NCI-H2107 (cell line): ENCODE data around the gene NSDHL.
"Not testable (repeated sequence)": the region's sequence is repeated elsewhere in the genome, so short reads cannot be mapped to it uniquely, and the experiment has no call there.

ENCODE experiments used
- DNase-seq: peaks from one replicate; lab custom pipeline; 2025; lab: John Stamatoyannopoulos, UW

NSDHL gene

DNA sequence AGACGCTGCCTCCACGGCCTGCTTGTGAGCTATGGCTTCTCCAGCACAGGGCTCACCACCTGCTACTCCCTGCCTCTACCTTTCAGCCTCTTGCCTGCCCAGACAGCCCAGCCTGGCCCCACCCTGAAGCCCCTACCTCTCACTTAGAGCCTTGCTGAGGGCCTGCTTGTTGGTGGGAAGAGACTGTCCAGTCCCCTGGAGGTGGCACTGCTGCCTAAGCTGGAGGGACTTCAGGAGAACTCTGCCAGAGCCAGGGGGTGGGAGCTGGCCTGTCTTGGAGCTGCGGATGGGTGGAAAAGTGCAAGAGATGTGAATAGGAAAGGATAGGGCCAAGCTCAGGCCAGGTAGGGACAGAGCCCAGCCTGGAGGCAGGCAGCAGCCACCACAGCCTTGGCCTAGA, 64.3 kb downstream of the NSDHL start:
- DNase-seq, result no peak

DNA sequence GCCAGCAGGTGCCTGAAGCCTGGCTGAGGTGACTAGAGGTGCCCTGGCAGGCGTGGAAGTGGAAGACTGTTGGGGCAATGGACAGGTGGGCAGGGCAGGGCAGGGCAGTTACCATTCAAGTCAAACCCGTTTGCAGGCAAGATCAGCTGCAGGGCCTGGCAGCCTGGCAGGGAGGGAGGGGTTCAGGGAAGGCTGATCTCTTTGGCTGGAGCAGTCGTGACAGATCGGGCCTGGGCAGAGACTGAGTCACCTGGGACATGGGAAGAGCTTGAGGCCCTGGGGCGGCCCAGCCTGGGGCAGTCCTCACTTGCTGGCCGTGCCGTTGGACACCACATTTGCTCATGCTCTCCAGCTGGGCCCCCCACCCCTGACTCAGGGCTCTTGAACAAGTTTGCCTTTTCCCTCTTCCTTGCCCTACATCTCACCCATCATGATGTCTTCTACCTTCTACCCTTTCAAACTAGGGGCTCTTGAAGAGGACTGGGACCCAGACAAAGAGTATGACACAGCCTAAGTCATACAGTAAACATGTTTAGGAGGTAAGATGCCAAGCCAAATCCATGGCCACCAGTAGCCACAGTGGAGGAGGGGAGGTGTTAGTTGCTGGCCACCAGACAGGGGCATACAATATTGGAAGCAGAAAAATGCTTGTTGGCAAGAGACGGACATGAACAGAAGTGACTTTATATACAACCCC, 65.0 kb downstream of the NSDHL start:
- no peak for DNase-seq

DNA sequence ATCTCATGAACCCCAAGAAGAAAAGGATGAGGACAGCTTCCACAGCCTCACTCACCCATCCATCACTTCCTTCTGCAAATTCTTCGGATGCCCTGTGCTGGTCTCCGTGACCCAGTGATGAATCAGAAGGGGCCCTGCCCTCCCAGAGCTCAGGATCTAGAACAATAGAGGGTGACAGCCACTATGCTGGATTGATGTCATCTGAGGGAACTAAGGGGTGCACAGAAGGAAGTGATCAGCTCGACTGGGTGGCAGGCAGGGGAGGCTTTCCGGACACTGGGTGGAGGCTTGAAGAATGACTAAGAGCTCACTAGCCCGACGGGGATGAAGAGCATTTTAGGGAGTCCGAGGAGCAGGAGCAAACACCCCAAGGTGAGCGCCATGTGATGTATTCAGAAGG, 65.6 kb downstream of the NSDHL start:
- DNase-seq, result no peak

DNA sequence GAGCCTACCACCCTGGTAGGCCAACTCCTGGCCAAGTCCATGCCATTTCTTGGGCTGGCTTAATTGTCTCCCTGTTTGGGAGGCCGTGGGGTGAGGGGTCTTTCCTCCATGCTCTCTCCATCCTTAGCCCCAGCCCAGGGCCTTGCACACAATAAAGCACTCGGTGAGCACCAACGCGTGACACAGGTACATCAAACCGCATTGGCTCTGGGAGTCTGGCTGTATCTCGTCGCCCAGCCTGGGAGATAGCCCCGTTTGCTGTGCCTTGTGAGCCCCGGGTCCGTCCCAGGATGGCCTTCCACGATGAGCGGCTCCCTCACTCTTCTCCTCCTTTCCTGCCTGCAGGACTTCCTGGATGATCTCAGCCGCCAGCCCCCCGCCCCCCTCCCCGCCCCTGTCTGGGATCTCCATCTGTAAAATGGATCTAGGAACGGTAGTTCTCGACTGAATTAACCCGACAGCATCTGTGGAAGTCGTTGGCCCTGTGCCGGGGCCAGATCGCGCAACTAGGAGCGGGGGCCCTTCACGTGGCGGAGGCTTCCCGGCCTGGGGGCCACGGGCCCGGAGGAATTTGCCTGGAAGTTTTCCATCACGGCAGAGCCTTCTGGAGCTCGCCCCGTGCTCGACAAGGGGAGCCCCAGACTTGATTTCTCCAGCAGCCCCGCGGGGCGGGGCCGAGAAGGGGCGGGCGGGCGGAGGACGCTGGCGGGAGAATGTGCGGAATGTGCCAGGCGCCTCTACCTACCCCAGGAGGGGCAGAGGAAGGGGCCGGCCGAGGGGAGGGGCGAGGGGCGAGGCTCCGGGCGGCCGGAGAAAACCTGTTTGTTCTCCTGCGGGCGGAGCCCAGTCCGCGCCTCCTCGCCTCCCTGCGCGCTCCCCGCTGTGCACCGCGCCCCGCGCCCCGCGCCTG, 66.6 kb downstream of the NSDHL start, which contains the start of gene ZNF185:
Gene ZNF185 (plus strand): TSS at position 846 of the 910 bp plus-strand sequence. CDS start 16,423 bp downstream, outside the sequence.
- no peak for DNase-seq

DNA sequence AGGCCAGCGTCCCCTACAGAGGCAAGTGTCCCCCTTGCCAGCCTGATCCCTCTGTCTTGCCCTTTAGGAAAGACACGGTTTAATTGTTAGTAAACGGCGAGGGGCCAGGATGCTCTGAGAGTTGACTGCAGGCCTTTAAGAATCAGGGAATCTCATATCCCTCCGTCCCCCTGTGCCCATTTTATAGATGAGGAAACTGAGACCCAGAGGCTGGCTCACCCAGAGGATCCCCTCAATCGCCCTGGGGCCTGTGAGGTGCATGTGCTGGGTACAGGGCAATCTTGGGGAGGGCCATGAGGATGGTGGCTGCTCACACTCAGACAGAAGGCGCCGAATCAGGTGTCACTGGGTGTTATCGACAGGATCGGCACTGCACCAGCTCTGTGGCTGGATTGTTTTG, 67.6 kb downstream of the NSDHL start:
- DNase-seq, result no peak

DNA sequence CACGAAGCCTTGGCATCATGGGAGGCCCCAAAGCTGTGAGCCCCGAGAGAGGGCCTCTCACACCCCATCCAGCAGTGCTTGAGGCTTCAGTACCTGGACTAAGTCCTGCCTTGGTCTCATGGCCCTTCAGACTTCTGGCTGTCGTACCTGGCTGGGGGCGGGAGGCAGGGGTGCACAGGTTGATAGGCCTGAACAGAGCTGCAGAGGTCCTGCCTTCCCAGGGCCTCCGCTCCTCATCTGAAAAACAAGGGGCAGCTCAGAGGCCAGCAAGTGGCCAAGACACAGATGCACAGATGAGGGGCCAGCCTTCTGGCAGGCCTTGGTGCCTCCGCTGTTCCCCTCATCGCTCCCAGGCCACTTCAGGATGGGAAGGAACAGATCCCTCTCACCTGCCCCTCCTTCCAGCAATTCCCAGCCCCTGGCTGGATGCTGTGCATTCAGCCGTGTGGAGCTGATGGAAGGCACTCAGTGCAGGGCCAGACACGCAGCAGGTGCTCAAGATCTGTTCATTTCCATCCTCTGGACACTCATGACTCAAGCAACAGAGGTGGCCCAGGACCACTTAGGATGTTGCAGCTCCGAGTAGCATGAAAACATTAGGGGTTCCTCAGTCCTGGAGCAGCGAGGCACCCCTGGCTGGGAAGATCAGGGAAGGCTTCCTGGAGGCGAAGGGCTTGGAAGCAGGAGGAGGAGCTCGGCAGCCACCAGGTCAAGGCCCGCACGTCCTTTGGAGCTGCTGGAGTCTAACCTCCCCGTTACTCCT, 68.4 kb downstream of the NSDHL start:
- no peak for DNase-seq

DNA sequence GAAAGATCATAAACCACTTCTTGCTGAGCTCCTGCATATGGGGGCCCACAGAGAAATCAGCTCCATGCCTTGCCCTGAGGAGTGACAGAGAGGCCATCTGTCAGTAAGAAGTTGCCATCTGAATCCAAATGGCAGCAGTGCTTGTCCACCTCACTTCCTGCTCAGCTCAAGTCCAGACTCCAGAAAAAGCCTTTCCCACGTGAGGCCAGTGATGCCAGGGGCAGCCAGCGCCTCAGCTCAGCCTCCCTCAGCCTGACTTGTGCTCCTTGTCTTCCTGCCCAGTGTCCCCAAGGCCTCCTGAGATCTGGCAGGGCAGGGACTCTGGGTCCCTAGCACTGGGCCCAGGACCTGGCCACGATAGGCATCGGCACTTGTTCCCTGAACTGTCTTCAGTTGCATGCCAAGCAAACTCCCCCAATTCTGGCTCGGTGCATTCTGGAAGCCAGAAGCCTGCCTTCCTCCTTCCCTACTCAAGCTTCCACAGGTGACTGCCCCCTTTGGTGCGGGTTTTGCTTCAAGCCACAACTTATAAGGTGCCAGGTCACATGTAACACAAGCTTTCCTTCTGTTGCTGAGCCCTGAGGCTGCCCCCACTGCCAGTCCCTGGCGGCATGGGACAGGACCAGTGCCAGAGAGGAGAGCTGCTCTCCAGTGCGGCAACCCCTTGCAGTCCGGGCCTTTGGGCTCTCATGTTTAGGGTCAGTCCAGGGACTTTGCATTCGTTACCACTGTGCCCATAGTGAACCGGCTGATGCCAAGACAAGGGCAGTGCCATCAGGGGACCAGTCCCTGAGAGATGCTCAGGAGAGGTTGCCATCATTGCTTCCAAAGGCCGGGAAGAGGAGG, 69.2 kb downstream of the NSDHL start:
- no peak for DNase-seq

DNA sequence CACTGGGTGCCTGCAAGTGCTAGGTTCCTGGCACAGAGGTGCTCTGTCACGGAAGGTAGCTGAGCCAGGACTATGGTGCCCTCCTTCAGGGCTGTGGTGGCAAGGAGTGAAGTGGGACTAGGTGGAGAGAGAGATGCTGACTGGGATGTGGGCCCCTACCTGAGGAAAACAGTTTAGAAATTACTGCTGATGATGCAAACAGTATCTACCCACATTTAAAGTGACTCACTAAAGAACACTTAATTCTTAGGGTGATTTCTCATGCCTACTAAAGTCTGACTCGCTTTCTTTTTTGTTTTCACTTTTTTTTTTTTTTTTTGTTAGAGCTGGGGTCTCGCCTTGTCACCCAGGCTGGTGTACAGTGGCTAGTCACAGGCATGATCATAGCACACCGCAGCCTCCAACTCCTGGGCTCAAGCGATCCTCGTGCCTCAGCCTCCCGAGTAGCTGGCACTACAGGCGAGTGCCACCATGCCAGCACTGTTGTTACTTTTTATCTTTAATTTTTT, 70.1 kb downstream of the NSDHL start:
- no peak for DNase-seq

DNA sequence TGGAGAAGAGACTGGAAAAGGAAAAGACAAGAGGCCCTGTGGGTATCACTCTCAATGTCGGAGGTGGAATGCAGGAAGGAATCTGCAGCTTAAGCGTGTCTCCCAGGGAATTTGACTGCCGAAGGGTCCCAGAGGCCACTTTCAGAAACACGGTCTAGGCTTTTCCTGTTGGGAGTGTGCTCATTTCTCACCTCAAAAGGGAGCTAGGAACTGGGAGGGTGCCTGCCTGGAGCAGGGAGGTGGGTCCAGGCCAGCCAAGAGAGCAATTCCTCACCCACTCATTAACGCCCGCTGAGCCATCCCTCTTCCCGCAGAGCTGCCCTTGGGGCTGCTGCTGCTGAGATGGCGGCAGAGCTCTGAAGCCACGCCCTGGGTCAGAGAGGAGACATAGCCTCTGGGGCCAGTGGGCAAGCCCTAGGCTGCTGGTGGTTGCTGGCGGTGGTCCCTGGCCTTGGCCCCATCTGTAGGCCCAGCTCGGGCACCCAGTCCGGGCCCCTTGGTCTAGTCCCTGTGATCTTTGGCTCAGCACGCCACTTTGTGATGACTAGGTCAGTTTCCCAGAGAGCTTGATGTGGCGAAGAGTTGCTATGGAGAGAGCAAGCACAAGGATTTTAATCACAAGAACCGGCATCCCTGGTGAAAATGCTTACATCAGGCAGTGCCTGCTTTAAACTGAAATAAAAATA, 71.1 kb downstream of the NSDHL start:
- no peak for DNase-seq

DNA sequence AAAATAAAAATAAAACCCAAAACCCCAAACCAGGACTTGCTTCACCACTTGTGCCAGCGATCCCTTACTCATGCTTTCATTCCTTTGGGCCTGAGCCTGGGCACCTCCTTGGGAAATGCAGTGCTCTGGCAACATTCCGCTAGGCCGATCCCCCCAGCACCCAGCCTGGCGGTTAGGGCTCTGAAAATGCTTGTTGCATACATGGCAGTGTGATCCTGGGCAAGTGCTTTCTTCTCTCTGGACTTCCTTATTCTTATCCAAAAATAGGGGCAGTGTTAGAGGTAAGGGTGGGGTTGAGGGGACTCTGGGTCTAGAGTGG, 71.6 kb downstream of the NSDHL start:
- no peak for DNase-seq

DNA sequence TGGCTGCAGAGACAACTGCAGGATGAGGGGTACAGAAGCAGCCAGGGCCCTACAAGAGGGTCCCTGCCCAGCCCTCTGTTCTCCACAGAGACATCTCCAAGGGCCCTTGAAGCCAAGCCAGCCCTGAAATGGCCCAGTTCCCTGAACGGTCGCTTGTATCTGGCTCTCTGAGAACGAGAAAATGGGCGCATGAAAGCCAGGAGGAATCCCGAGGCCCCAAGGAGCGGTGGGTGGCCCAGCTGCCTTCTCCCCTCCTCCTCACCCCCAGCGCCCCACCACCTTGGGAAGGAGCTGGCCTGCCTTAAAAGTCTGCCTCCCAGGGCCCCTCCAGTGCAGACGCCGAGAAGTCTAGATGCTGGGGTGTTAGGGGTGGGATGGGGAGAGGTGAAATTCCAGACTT, 72.7 kb downstream of the NSDHL start:
- no peak for DNase-seq

DNA sequence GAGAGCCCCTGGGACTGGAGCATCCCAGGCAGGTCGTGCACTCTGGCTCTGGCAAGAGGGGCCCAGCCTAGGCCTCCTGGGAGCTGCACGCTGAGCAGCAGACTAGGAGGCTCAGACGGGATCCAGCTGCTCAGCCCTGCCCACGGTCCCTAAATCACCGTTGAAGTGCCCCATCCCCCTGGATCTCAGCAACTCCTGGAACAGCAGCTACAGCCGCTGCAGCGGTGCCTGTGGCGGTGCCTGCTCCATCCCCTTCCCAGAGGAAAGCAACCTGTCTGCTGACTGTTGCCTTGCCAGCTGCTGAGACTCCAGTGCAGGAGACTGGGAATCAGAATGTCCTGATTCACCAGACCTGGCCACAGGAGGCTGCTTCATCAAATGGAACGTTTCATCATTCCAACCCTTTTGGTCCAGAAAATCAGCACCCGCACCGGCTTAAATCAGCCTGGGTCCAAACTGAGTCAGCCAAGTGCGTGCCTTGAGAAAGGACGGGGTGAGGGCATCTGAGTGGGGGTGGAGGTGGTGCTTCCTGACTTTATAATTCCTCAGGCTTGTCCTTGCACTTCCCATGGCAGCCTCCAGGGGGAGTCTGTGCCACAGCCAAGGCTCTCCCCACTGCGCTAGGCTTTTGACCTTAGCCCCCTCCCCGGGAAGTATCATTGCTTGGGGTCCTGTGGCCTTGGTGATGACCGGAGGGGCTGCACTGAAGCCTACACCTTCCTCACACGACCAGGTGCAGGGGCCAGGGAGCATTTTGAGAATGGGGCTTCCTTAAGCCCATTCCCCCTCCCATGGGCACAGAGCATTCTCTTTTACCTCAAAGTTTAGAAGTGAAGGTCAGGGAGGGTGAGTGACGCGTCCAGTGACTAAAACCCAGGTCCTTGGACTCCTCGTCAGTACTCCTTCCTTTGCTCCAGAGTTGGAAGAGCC, 73.6 kb downstream of the NSDHL start:
- no peak for DNase-seq

DNA sequence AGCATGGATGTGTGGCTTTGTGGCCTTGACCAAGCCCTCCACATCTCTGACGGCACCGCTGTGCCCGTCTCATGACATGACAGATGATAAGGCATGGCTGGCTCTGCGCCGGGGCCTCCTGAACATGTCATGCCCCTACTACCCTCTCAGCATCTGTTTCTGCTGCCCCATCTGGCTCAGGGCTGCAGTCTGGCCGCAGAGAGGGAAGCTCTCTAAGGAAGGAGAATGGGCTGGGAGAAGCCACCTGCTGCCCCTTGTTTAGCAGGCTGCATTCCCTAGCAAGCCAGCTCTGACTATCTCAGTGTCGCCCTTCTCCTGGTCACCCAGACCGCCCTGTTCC, 74.2 kb downstream of the NSDHL start:
- no peak for DNase-seq

DNA sequence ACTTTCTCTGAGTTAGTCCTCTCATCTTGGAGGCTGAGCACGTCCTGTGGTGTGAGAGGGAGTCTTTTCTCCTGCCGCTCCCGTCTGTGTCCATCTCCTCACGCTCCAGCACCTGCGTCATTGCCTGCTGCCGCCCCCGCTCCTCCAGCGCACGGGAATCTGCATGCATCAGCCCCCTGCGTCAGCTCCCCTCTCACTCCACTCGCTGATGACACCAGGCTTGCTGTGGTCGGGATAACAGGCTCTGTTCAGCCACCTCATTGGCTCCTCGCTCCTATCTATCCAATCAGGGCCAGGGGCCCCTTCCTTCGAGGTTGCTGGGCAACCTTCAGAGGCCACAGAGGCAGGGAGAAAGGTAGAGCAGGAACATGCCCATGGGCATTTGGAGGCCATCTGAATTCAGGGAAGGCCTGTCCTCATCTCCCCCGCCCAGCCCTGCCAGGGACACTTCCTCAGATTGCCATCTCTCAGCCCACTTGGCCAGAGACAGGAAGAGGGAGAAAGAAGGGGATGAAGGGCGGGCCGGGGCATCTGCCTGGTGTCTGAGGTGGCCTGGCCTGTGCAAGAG, 76.3 kb downstream of the NSDHL start:
- DNase-seq, result no peak

DNA sequence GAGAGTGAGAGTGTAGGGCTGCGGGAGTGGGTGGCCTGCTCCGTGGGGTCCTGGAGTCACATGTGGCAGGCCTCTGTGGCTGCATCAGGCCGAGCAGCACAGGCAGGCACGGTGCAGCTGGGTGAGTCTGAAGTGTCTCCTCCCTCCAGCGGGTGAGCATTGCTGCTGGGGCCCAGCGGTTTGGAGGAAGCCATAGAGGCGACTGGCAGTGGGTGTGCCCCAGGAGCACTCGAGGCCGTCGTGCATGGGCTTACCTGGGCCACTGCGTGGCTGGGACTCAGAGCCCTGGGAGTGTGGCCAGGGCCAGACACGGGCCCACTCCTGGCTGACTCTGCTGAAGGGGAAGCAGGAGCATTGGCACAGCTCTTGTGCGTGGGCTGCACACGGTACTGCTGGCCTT, 77.6 kb downstream of the NSDHL start:
- no peak for DNase-seq

DNA sequence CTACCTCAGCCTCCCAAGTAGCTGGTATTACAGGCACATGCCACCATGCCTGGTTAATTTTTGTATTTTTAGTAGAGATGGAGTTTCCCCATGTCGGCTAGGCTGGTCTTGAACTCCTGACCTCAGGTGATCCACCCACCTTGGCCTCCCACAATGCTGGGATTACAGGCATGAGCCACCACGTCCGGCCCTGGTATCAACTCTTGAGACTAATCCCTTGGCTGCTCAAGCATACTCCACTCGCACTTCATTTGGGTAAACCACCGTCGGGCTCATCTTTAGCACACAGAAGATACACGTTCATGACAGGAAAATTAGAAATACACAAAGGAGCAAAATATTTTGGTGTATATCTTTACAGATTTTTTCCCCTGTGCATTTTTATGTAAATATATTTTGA, 79.2 kb downstream of the NSDHL start:
- not testable (repeated sequence) for DNase-seq

DNA sequence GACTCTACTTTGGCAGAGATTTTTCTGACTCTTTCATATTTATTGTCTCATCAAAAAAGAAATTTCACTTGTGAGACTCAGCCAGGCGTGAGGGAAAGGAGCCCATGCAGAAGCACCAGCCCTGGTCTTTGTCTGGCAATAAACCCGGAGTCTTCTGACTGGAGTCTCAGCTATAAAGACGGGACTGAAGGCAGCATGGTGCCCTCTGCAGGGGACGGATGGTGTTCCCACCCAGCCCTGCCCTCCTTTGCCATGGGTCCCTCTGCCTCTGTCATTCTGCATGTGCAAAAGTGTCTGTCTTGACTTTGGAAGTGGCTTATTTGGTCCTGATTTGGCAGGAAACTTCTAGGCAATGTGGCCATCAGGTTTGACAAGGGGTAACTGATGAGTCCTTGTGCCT, 81.2 kb downstream of the NSDHL start:
- no peak for DNase-seq

DNA sequence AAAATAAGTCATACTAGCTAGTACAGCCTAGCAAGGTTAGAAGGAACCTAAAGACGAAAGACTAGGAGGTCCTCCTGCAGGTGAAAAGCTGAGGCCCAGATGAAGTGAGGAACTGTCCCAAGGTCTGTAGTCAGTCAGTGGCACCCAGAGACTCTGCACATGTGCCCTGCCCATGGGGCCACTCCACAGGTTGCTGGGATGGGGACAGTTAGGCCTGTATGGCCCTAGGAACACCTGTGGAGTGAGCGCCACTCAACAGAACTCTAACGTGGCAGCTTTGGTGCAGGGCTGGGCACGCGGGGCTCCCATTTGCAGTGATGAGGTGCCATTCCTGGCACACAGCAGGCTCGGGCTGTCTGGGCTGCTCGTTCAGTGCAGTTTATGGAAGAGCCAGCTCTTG, 81.8 kb downstream of the NSDHL start:
- no peak for DNase-seq

DNA sequence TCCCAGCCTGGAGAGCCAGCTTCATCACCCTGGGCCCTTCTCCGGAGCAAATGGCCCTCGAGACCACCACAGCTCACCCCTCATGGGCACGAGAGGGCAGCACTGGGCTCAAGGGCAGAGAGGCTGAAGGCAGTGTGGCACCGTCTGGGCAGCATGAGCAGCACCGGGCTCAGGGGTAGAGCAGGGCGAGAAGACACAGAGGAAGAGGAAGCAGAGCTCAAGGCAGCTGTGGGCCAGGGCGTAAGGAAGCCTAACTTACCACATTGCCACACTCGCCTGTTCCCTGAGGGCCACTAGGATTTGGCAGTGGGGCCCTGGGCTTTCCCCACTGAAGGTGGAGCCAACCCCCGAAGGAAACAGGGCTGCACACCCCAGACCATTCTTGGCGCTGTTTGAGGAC, 82.5 kb downstream of the NSDHL start:
- DNase-seq, result no peak

DNA sequence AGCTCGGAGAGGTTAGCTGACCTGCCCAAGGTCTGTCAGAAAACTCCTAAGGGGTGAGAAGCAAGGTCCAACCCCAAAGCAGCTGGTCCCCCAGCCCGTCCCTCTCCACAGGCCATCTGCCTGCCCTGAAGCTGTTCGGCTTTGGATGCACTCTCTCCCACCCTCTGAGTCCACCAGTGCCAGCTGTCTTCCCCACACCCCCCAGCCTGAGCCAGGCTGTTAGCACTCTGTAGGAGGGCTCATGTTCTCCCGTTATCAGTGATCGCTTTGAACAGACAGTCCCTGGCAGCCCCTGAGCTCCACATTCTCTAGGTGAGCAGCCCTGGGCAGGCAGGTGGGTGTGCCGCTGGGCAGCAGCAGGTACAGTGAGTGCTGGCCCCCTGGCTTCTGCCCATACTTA, 83.0 kb downstream of the NSDHL start:
- DNase-seq, result no peak
